Left colon (tissue), 2 donors: ENCODE results near the gene GAPDH. TPM values are rescaled to one million over a fixed set of nuclear protein-coding genes. Genes with fewer than 3 reads are reported as not detected.
"Not testable (repeated sequence)": the region's sequence is repeated elsewhere in the genome, so short reads cannot be mapped to it uniquely, and the experiment has no call there.

Experiments
- ATAC-seq: fragments of 200-7000 bp; cut with Tn5 transposase; one replicate; pipeline ENCODE4 v1.9.1; 2020; ENCODE audit warnings: mild to moderate bottlenecking, moderate library complexity
- DNase-seq, 2 donors: peaks; one replicate each; pipeline ENCODE4 v3.0.0-alpha.2; 2020
- intact Hi-C, 2 donors: fragments of 100-400 bp; cut with DNase I in 1 of 2; cut with micrococcal nuclease in 1 of 2; formaldehyde crosslinking; loops; one replicate each; pipeline versions ENCODE4 v1.11.2 to v1.14.0; 2022; cut with DNase I, micrococcal nuclease
- long read RNA-seq: library from polyadenylated mRNA; unstranded; transcript quantifications from one replicate; pipeline ENCODE4 v2.0.0, GENCODE V29; 2021
- total RNA-seq, 2 donors: library from RNA; stranded (reverse); fragmentation: NEBNext Ultra II Directional; extraction: Animal tissue kit (Norgen Biotek cat#: 25700); gene quantifications; one replicate each; pipeline ENCODE4 v1.2.1, GENCODE V29; 2021
- donor health status: DM: no; HTN: no; CAD: no.
- donor health status: DM: yes; HTN: yes; CAD: no.

Gene GAPDH
- total RNA-seq, result 1,000 to 10,000 TPM; 2,230 to 2,756 TPM
- long read RNA-seq, transcript GAPDH-204 (8 exons, 1,256 nt), result minor isoform, 46 of 1,586 reads
- long read RNA-seq, transcript GAPDH-201 (9 exons, 1,875 nt), result major isoform, 1,271 of 1,586 reads
- long read RNA-seq, partial matches to known transcripts, result 246 of 1,586 reads
- long read RNA-seq, other reads (novel, unspliced or antisense), result 19 of 1,586 reads

DNA sequence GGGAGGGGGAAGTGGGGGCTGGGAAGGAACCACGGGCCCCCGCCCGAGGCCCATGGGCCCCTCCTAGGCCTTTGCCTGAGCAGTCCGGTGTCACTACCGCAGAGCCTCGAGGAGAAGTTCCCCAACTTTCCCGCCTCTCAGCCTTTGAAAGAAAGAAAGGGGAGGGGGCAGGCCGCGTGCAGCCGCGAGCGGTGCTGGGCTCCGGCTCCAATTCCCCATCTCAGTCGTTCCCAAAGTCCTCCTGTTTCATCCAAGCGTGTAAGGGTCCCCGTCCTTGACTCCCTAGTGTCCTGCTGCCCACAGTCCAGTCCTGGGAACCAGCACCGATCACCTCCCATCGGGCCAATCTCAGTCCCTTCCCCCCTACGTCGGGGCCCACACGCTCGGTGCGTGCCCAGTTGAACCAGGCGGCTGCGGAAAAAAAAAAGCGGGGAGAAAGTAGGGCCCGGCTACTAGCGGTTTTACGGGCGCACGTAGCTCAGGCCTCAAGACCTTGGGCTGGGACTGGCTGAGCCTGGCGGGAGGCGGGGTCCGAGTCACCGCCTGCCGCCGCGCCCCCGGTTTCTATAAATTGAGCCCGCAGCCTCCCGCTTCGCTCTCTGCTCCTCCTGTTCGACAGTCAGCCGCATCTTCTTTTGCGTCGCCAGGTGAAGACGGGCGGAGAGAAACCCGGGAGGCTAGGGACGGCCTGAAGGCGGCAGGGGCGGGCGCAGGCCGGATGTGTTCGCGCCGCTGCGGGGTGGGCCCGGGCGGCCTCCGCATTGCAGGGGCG is at the start of gene GAPDH:
GAPDH (plus strand) TSS at position 595 of the 772 bp plus-strand sequence. CDS start 316 bp downstream, outside the sequence.
- ATAC-seq (peak; percentile 76), DNase-seq (peak; percentile 93 to 96)
- intact Hi-C loops, result loop anchor here in 1 of 2 donors (10.0 kb wide), 2 partner anchors 109 to 199 kb away; no protein-coding TSS in a partner anchor

- no peak for DNase-seq
- ATAC-seq, result no peak
- intact Hi-C loops, result no loop called here
These were observed 46.1 kb upstream of the GAPDH start for GRCh38 chr12:6488240-6488639.

- intact Hi-C loops, result no loop called here
- no peak for ATAC-seq
- no peak for DNase-seq
These were observed 44.9 kb upstream of the GAPDH start for GRCh38 chr12:6489449-6489848.

DNA sequence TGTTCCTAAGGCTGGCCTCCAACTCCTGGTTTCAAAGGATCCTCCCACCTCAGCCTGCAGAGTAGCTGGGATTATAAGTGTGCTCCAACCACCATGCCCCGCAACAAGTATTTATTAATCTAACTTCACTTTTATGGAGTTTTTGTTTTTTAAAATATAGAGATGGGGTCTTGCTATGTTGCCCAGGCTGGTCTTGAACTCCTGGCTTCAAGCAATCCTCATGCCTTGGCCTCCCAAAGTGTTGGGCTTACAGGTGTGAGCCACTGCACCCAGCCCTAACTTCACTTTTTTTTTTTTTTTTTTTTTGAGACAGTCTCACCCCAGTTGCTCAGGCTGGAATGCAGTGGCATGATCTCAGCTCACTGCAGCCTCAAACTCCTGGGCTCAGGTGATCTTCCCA is 43.6 kb upstream of the GAPDH start:
- intact Hi-C loops, ATAC-seq, DNase-seq: not testable (repeated sequence)

DNA sequence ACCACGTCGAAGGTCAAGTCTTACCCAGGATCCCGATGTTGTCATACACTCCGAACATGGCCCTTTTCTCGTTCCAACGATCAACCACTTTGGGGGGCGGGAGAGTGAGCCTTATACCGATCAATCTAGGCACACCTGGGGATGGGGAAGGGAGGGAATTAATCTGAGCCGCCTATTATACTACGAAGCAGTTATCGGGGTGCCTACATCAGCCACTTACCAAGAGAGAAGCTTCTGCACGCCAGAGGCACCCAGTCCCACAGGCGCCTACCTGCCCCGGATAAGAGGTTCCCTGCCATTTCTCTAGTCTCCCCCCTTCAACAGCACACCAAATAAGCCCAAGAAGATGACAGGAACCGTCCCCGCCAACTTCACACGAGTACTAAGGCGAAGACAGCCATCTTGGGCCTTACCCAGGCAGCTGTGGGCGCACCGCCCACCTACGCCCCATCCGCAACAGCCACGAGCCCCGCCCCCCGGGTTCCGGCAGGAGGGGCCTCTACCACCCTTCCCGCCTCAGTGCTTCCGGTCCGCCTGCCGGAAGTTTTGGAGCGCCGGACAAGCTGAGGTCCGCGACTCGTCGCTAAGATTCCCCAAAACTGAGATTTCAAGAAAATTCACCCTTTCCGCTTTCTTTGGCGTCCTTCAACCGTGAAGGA is 41.4 kb upstream of the GAPDH start, which contains the start of gene MRPL51:
MRPL51 (minus strand) TSS at position 425 of the 659 bp plus-strand sequence; CDS start at position 299, 126 bp downstream.
- DNase-seq (peak; percentile 97 to 99), ATAC-seq (peak; percentile 91)
- intact Hi-C loops, result no loop called here

GRCh38 chr12:6493497-6494257 is 40.6 kb upstream of the GAPDH start, which contains the start of gene NCAPD2:
TSS of gene NCAPD2 (plus strand) at chr12:6494102. CDS start at chr12:6495099, 997 bp downstream.
- ATAC-seq (peak; percentile 88), DNase-seq (peak; percentile 93 to 97)
- intact Hi-C loops, result no loop called here

DNA sequence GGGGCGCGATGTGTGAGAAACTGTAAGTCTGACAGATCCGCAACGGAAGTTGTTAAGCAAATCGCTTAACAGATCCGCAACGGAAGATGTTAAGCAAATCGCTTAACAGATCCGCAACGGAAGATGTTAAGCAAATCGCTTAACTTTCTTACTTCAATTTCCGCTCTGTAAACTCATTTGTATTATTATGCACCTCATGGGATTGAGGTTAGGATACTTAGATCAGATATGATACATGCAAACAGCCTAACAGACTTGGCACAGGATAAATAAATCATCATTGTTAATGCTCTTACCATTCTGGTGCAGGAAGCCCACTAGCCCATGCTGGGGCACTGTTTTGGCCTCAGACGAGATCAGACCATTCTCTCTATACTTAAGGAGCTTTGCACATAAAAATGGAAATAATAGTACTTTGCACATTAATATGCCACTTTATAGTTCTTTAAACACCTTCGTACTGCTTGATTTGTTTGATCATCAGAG is 40.0 kb upstream of the GAPDH start:
- ATAC-seq (no peak), DNase-seq (no peak)
- intact Hi-C loops, result no loop called here

- DNase-seq (no peak), ATAC-seq (no peak)
- intact Hi-C loops, result no loop called here
These were observed 39.3 kb upstream of the GAPDH start for GRCh38 chr12:6494968-6495367.

DNA sequence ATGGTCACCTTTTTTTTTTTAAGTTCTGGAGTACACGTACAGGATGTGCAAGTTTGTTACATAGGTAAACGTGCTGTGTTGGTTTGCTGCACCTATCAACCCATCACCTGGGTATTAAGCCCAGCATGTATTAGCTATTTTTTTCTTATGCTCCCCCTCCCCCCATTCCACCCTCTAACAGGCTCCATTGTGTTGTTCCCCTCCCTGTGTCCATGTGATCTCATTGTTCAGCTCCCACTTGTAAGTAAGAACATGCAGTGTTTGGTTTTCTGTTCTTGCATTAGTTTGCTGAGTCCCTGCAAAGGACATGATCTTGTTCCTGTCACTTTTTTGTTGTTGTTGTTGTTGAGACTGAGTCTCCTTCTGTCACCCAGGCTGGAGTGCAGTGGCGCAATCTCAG is 37.0 kb upstream of the GAPDH start:
- intact Hi-C loops, DNase-seq, ATAC-seq: not testable (repeated sequence)

GRCh38 chr12:6500466-6500865 is 33.9 kb upstream of the GAPDH start:
- ATAC-seq (no peak), DNase-seq (no peak)
- intact Hi-C loops, result no loop called here

DNA sequence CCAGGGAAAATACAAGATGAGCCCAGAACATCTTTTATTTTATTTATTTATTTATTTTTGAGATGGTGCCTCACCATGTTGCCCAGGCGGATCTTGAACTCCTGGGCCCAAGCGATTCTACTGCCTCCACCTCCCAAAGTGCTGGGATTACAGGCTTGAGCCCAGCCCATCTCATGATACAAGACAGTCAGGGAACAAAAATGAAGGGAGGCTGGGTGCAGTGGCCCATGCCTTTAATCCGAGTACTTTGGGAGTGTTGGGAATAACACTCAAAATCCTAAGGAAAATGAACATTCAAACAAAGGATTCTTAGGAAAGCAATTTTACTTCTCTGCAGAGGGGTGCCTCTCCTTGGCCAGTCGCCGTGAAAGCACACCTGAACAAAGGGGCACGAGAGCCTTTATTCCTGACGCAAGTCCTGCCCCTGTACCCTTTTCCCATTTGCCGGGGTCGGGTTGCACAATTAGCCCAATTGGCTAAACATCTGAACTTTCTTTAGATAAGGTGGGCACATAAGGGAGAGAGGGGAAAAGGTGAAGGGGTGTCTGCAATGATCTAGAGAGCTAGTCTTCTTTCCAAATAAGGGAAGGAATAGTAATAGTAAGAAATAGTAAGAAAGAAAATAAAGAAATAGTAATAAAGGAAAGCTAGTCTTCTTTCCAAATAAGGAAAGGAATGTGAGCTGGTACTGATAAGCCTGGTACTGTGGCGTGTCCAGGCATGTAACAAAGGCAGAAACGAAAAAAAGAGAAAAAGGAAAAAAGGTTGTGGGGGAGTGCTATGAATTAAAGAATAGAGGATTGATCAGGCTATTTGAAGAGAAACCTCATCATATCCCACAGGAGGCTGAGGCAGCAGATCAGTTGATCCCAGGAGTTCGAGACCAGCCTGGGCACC is 27.0 kb upstream of the GAPDH start:
- DNase-seq, result no peak
- ATAC-seq, result no peak
- intact Hi-C loops, result no loop called here

GRCh38 chr12:6508087-6508486 is 26.2 kb upstream of the GAPDH start:
- ATAC-seq (no peak), DNase-seq (no peak)
- intact Hi-C loops, result no loop called here

GRCh38 chr12:6520186-6520585 is 14.1 kb upstream of the GAPDH start:
- no peak for ATAC-seq
- intact Hi-C loops, result no loop called here
- no peak for DNase-seq

- ATAC-seq (no peak), DNase-seq (no peak)
- intact Hi-C loops, result no loop called here
These were observed 12.1 kb upstream of the GAPDH start for GRCh38 chr12:6522193-6522592.

GRCh38 chr12:6523708-6524107 is 10.6 kb upstream of the GAPDH start:
- ATAC-seq (no peak), DNase-seq (no peak)
- intact Hi-C loops, result no loop called here

DNA sequence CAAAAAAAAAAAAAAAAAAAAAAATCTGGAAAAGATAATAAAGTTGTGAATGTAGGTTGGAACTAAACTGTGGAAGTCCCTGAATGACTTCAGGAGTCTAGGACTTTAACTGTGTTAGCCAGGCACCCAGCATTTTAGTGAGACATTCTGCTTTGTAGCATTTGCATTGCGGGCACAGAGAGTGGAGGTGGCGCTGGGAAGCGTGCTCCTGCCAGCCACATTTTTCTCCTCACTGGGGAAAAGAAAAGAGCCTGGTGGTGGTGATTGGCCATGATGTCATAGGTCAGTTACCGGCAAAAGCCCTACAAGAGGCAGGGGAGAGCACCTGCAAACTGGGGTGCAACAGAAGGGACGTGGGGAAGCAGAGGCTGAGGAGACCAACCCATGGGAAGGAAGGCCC is 9.7 kb upstream of the GAPDH start:
- DNase-seq, result no peak
- intact Hi-C loops, result no loop called here
- no peak for ATAC-seq

DNA sequence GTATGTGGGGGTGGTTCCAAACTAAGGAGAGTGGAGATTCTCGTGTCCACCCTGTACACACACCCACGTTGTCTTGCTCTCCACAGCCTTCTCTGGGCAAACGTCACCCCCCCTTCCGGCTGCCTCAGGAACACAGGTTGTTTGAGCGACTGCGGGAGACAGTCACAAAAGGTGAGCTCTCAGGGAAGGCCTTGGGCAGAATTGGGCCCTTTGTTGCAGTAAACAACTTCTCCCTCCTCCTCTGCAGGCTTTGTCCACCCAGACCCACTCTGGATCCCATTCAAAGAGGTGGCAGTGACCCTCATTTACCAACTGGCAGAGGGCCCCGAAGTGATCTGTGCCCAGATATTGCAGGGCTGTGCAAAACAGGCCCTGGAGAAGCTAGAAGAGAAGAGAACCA is 8.1 kb upstream of the GAPDH start:
- DNase-seq, result no peak
- no peak for ATAC-seq
- intact Hi-C loops, result no loop called here
